H9 (cell line): ENCODE results near the gene IFIT5. TPM values are rescaled to one million over a fixed set of nuclear protein-coding genes. Genes with fewer than 3 reads are reported as not detected.
"Not testable (repeated sequence)": the region's sequence is repeated elsewhere in the genome, so short reads cannot be mapped to it uniquely, and the experiment has no call there.

Source experiments
- DNase-seq: peaks from one replicate; pipeline ENCODE4 v3.0.0-alpha.2; 2017
- H2AFZ ChIP-seq: one replicate; pipeline ENCODE4 v1.6.1; 2013; ENCODE audit warnings: mild to moderate bottlenecking, low read length, control low read depth, moderate library complexity
- H2AK5ac ChIP-seq: 2 replicates; pipeline ENCODE4 v1.6.1; 2013; ENCODE audit warnings: low read length, control low read depth, mixed read lengths; ENCODE audit not compliant: insufficient read length
- H2BK120ac ChIP-seq: one replicate; pipeline ENCODE4 v1.6.1; 2013; ENCODE audit warnings: low read depth, mild to moderate bottlenecking, low read length, control low read depth, inconsistent platforms; ENCODE audit not compliant: poor library complexity, severe bottlenecking
- H2BK12ac ChIP-seq: 2 replicates; pipeline ENCODE4 v1.6.1; 2013; ENCODE audit warnings: low read length, control low read depth, mixed read lengths, low read depth; ENCODE audit not compliant: insufficient read length
- H2BK15ac ChIP-seq: 2 replicates; pipeline ENCODE4 v1.6.1; 2013; ENCODE audit warnings: low read depth, low read length, control low read depth
- H2BK20ac ChIP-seq: one replicate; pipeline ENCODE4 v1.6.1; 2013; ENCODE audit warnings: low read depth, mild to moderate bottlenecking, low read length, control low read depth, inconsistent platforms; ENCODE audit not compliant: poor library complexity, severe bottlenecking
- H2BK5ac ChIP-seq: 2 replicates; pipeline ENCODE4 v1.6.1; 2013; ENCODE audit warnings: low read length, control low read depth, mixed read lengths; ENCODE audit not compliant: insufficient read length
- H3K14ac ChIP-seq: 2 replicates; pipeline ENCODE4 v1.6.1; 2013; ENCODE audit warnings: low read length, control low read depth; ENCODE audit not compliant: insufficient read depth
- H3K18ac ChIP-seq: 2 replicates; pipeline ENCODE4 v1.6.1; 2013; ENCODE audit warnings: low read depth, mild to moderate bottlenecking, mixed read lengths, low read length, control low read depth; ENCODE audit not compliant: insufficient read length
- H3K23ac ChIP-seq: 2 replicates; pipeline ENCODE4 v1.6.1; 2013; ENCODE audit warnings: low read length, control low read depth, mixed read lengths, low read depth; ENCODE audit not compliant: insufficient read length
- H3K23me2 ChIP-seq: 2 replicates; pipeline ENCODE4 v1.6.1; 2013; ENCODE audit warnings: low read depth, mild to moderate bottlenecking, mixed read lengths, low read length, control low read depth; ENCODE audit not compliant: insufficient read length, poor library complexity, severe bottlenecking
- H3K27ac ChIP-seq: 2 replicates; pipeline ENCODE4 v1.5.1; 2013; ENCODE audit warnings: low read length, control low read depth, mixed read lengths, low read depth; ENCODE audit not compliant: insufficient read length
- H3K27me3 ChIP-seq: 2 replicates; pipeline ENCODE4 v1.6.1; 2013; ENCODE audit warnings: low read length, control low read depth, inconsistent platforms; ENCODE audit not compliant: insufficient read depth
- H3K4ac ChIP-seq: 2 replicates; pipeline ENCODE4 v1.6.1; 2013; ENCODE audit warnings: low read depth, mild to moderate bottlenecking, control low read depth, inconsistent platforms, low read length, moderate library complexity
- H3K4me1 ChIP-seq: 2 replicates; pipeline ENCODE4 v1.6.1; 2013; ENCODE audit warnings: low read length, control low read depth, inconsistent platforms; ENCODE audit not compliant: insufficient read depth
- H3K4me2 ChIP-seq: 2 replicates; pipeline ENCODE4 v1.6.1; 2013; ENCODE audit warnings: low read length, control low read depth, mixed read lengths; ENCODE audit not compliant: insufficient read length, insufficient read depth
- H3K56ac ChIP-seq: 2 replicates; pipeline ENCODE4 v1.6.1; 2013; ENCODE audit warnings: low read depth, mild to moderate bottlenecking, mixed read lengths, low read length, control low read depth; ENCODE audit not compliant: insufficient read length
- H3K79me1 ChIP-seq: 2 replicates; pipeline ENCODE4 v1.6.1; 2013; ENCODE audit warnings: low read depth, mild to moderate bottlenecking, moderate library complexity, low read length, control low read depth, inconsistent platforms; ENCODE audit not compliant: insufficient read depth, poor library complexity, severe bottlenecking
- H3K79me2 ChIP-seq: 2 replicates; pipeline ENCODE4 v1.6.1; 2013; ENCODE audit warnings: low read length, control low read depth, inconsistent platforms; ENCODE audit not compliant: insufficient read depth
- H3K9ac ChIP-seq: 2 replicates; pipeline ENCODE4 v1.6.1; 2013; ENCODE audit warnings: low read length, control low read depth, mixed read lengths; ENCODE audit not compliant: insufficient read length; ENCODE audit errors: extremely low read depth
- H3K9me3 ChIP-seq: one replicate; pipeline ENCODE4 v1.6.1; 2013; ENCODE audit warnings: low read depth, low read length, inconsistent platforms; ENCODE audit not compliant: control insufficient read depth
- H3T11ph ChIP-seq: one replicate; pipeline ENCODE4 v1.6.1; 2013; ENCODE audit warnings: mild to moderate bottlenecking, low read length, control low read depth, inconsistent platforms
- H4K20me1 ChIP-seq: one replicate; pipeline ENCODE4 v1.6.1; 2013; ENCODE audit not compliant: control insufficient read depth, insufficient read length, insufficient read depth
- H4K5ac ChIP-seq: 2 replicates; pipeline ENCODE4 v1.6.1; 2013; ENCODE audit warnings: low read depth, mild to moderate bottlenecking, mixed read lengths, low read length, control low read depth; ENCODE audit not compliant: insufficient read length
- H4K8ac ChIP-seq: replicated peaks from 2 replicates; pipeline ENCODE4 v1.6.1; 2013; ENCODE audit warnings: low read length, control low read depth, mixed read lengths, low read depth; ENCODE audit not compliant: insufficient read length
- H4K91ac ChIP-seq: 2 replicates; pipeline ENCODE4 v1.6.1; 2013; ENCODE audit warnings: low read depth, mild to moderate bottlenecking, moderate library complexity, mixed read lengths, low read length, control low read depth; ENCODE audit not compliant: insufficient read length
- H3K27ac Mint-ChIP-seq, 3 experiments: 2 replicates in 2 of 3; 3 replicates in 1 of 3; pipeline ENCODE4 v1.8.0; 2020 to 2021; ENCODE audit warnings: mixed read lengths in 3 of 3, mild to moderate bottlenecking in 1 of 3, moderate library complexity in 1 of 3
- H3K27me3 Mint-ChIP-seq: 2 replicates; pipeline ENCODE4 v1.8.0; 2021; ENCODE audit warnings: low read depth, mild to moderate bottlenecking, moderate library complexity, mixed read lengths
- H3K36me3 Mint-ChIP-seq, 3 experiments: 2 replicates in 2 of 3; 3 replicates in 1 of 3; pipeline ENCODE4 v1.8.0; 2020 to 2021; ENCODE audit warnings: low read depth in 3 of 3, mixed read lengths in 3 of 3; ENCODE audit not compliant: insufficient read depth in 1 of 3
- H3K4me1 Mint-ChIP-seq, 2 experiments: 2 replicates each; pipeline ENCODE4 v1.8.0; 2020; ENCODE audit warnings: mixed read lengths in 2 of 2
- H3K4me3 Mint-ChIP-seq, 2 experiments: 2 replicates in 1 of 2; 3 replicates in 1 of 2; pipeline ENCODE4 v1.8.0; 2020 to 2021; ENCODE audit warnings: mild to moderate bottlenecking in 2 of 2, mixed read lengths in 2 of 2, moderate library complexity in 1 of 2
- H3K9me3 Mint-ChIP-seq, 2 experiments: 2 replicates in 1 of 2; 3 replicates in 1 of 2; pipeline ENCODE4 v1.8.0; 2020; ENCODE audit warnings: mild to moderate bottlenecking in 2 of 2, mixed read lengths in 2 of 2, moderate library complexity in 1 of 2
- WGBS: extraction: QIAGEN DNeasy Blood & Tissue Kit; methylation state at CpG from one replicate; pipeline ENCODE4 v1.1.7; 2013; ENCODE audit warnings: missing lambda C conversion rate, low lambda C conversion rate, mixed read lengths; ENCODE audit not compliant: insufficient read length; ENCODE audit errors: extremely low coverage; 5-methylcytosine and 5-hydroxymethylcytosine counted together
- total RNA-seq: library from RNA; stranded (reverse); gene quantifications from 2 replicates; pipeline ENCODE4 v1.2.1, GENCODE V29; 2021

Gene IFIT5
- total RNA-seq, 1 experiment from 2014 or later, result 2.3 TPM

DNA sequence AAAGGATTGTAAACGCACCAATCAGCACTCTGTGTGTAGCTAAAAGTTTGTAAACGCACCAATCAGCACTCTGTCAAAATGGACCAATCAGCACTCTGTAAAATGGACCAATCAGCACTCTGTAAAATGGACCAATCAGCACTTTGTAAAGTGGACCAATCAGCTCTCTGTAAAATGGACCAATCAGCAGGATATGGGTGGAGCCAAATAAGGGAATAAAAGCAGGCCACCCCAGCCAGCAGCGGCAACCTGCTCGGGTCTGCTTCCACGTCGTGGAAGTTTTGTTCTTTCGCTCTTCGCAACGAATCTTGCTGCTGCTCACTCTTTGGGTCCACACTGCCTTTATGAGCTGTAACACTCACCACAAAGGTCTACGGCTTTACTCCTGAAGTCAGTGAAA is 2.1 kb upstream of the IFIT5 start:
- DNase-seq, H2AFZ ChIP-seq, H2BK5ac ChIP-seq, H3T11ph ChIP-seq, H3K79me2 ChIP-seq, H3K9me3 ChIP-seq, H2BK120ac ChIP-seq, H2BK20ac ChIP-seq, H2BK12ac ChIP-seq, H3K18ac ChIP-seq, H2BK15ac ChIP-seq, H3K4me1 ChIP-seq, H3K27ac Mint-ChIP-seq, H2AK5ac ChIP-seq, H3K27ac ChIP-seq, H4K20me1 ChIP-seq, H3K9me3 Mint-ChIP-seq, H3K4me3 Mint-ChIP-seq, H3K14ac ChIP-seq, H3K79me1 ChIP-seq, H4K8ac ChIP-seq, H3K27me3 ChIP-seq, H3K4me2 ChIP-seq, H3K4ac ChIP-seq, H3K56ac ChIP-seq, H4K5ac ChIP-seq, H3K23me2 ChIP-seq, H4K91ac ChIP-seq, H3K9ac ChIP-seq, H3K23ac ChIP-seq: not testable (repeated sequence)
- no CpG with 5 or more reads among the region's 10 CpGs for WGBS
- Mint-ChIP-seq H3K36me3 (peaks cover 3 to 16% (median 9%) of the 10 kb centered on the region in 3 experiments; a peak in 6 of 7 replicates), H3K4me1 (peaks cover 8 to 11% of the 10 kb centered on the region in 2 experiments), H3K27me3 (peaks cover 27% of the 10 kb centered on the region)
